ENCODE data around the gene ZNF227.

- TF ChIP-seq POLR2A (IDR thresholded peaks at IDR 0.05) (no peak), CTCF (IDR thresholded peaks at IDR 0.05) (no peak), EP300 (IDR thresholded peaks at IDR 0.05) (no peak)
Measured at GRCh38 chr19:44192127-44192526, 20.2 kb upstream of the ZNF227 start.
